ENCODE measurements around the gene C1QTNF7. TPM values are rescaled to one million over a fixed set of nuclear protein-coding genes. Genes with fewer than 3 reads are reported as not detected.

Gene C1QTNF7
- total RNA-seq, 1 experiment from 2014 or later = not detected

GRCh38 chr4:15413010-15413622 is 14.7 kb upstream of the C1QTNF7 start:
- CTCF ChIA-PET = no interaction called here
- no peaks in the 10 kb centered on the region for H3K4me1 Mint-ChIP-seq (ENCODE audit: low read depth, unreplicated experiment)

GRCh38 chr4:15413623-15414019 is 14.2 kb upstream of the C1QTNF7 start:
- no peak overlapping the region for H3K27ac Mint-ChIP-seq (ENCODE audit: unreplicated experiment)
- intact Hi-C loops (cut with micrococcal nuclease; ENCODE audit: unreplicated experiment) = no loop called here
- H3K36me3 Mint-ChIP-seq (ENCODE audit: insufficient read depth, unreplicated experiment) = no peaks in the 10 kb centered on the region
- CTCF ChIA-PET = no interaction called here
- no peaks in the 10 kb centered on the region for H3K4me1 Mint-ChIP-seq (ENCODE audit: low read depth, unreplicated experiment)
- no peak for DNase-seq
- no peak overlapping the region for H3K4me3 Mint-ChIP-seq (ENCODE audit: low read depth, unreplicated experiment)
- no peaks in the 10 kb centered on the region for H3K9me3 Mint-ChIP-seq (ENCODE audit: low read depth, unreplicated experiment)
- peaks cover 21% of the 10 kb centered on the region for H3K27me3 Mint-ChIP-seq (ENCODE audit: unreplicated experiment)
- TF ChIP-seq CTCF (IDR thresholded peaks at IDR 0.05; ENCODE audit: unreplicated experiment) = no peak
- no TSS peak for BruUV-seq (replicated peaks)

More at GRCh38 chr4:15413010-15413622, 14.7 kb upstream of the C1QTNF7 start:
- H3K9me3 Mint-ChIP-seq (ENCODE audit: low read depth, unreplicated experiment) = no peaks in the 10 kb centered on the region
- H3K4me3 Mint-ChIP-seq (ENCODE audit: low read depth, unreplicated experiment) = no peak overlapping the region
- no peak for DNase-seq
- H3K27me3 Mint-ChIP-seq (ENCODE audit: unreplicated experiment) = peaks cover 16% of the 10 kb centered on the region
- TF ChIP-seq CTCF (IDR thresholded peaks at IDR 0.05; ENCODE audit: unreplicated experiment) = no peak
- no peak overlapping the region for H3K27ac Mint-ChIP-seq (ENCODE audit: unreplicated experiment)
- BruUV-seq (replicated peaks) = no TSS peak
- H3K36me3 Mint-ChIP-seq (ENCODE audit: insufficient read depth, unreplicated experiment) = no peaks in the 10 kb centered on the region
- intact Hi-C loops (cut with micrococcal nuclease; ENCODE audit: unreplicated experiment) = no loop called here

GRCh38 chr4:15414551-15415091 is 13.2 kb upstream of the C1QTNF7 start:
- peaks cover 25% of the 10 kb centered on the region for H3K27me3 Mint-ChIP-seq (ENCODE audit: unreplicated experiment)
- BruUV-seq (replicated peaks) = no TSS peak
- H3K36me3 Mint-ChIP-seq (ENCODE audit: insufficient read depth, unreplicated experiment) = no peaks in the 10 kb centered on the region
- no peaks in the 10 kb centered on the region for H3K4me1 Mint-ChIP-seq (ENCODE audit: low read depth, unreplicated experiment)
- no peak overlapping the region for H3K4me3 Mint-ChIP-seq (ENCODE audit: low read depth, unreplicated experiment)
- TF ChIP-seq CTCF (IDR thresholded peaks at IDR 0.05; ENCODE audit: unreplicated experiment) = no peak
- intact Hi-C loops (cut with micrococcal nuclease; ENCODE audit: unreplicated experiment) = no loop called here
- no peaks in the 10 kb centered on the region for H3K9me3 Mint-ChIP-seq (ENCODE audit: low read depth, unreplicated experiment)
- H3K27ac Mint-ChIP-seq (ENCODE audit: unreplicated experiment) = no peak overlapping the region
- CTCF ChIA-PET = no interaction called here
- DNase-seq = no peak

DNA sequence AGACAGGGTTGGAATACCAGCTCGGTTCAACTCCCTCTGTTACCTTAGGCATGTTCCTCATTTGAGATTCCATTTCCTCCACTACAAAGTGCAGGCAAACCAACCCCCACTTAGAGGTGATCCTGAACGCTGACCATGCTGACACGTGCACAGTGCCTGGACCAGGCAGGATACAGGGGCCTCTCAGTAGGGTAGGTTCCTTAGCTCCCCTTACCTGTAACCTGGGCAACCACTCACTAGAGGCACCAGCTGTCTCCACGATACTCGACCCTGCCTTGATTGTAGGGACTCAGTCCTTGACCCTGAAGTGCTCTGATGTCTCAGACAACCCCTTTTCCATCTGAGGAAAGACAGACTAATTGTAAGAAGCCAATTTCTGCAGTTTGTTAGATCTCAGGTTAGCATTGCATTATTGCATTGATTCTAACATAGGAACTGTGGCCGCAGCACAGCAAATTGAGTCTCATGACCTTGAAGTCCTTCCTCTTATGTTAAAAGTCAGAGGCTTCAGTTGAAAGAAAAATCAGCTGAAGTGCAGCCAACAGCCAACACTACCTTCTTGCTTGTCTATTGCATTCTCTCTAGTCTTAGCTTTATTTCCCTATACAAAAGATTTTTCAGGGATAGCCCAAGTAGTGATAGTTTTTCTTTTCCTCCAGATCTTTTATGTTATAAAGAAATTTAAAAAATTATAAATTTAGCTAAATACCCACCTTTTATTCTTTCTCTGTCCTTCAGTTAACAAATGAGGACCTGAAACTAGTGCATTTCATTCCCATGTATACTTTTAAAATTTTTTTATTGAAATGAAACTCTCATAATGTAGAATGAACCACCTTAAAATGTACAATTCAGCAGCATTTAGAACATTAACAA is 11.2 kb upstream of the C1QTNF7 start:
- Mint-ChIP-seq H3K9me3 (ENCODE audit: low read depth, unreplicated experiment) (no peaks in the 10 kb centered on the region), H3K36me3 (ENCODE audit: insufficient read depth, unreplicated experiment) (no peaks in the 10 kb centered on the region), H3K4me1 (ENCODE audit: low read depth, unreplicated experiment) (no peaks in the 10 kb centered on the region), H3K4me3 (ENCODE audit: low read depth, unreplicated experiment) (no peak overlapping the region), H3K27ac (ENCODE audit: unreplicated experiment) (no peak overlapping the region), H3K27me3 (ENCODE audit: unreplicated experiment) (peaks cover 25% of the 10 kb centered on the region)
- intact Hi-C loops (cut with micrococcal nuclease; ENCODE audit: unreplicated experiment) = no loop called here
- no peak for DNase-seq
- TF ChIP-seq CTCF (IDR thresholded peaks at IDR 0.05; ENCODE audit: unreplicated experiment) = no peak
- no TSS peak for BruUV-seq (replicated peaks)
- CTCF ChIA-PET = no interaction called here
